ENCODE data around the gene PABPC4L.

DNA sequence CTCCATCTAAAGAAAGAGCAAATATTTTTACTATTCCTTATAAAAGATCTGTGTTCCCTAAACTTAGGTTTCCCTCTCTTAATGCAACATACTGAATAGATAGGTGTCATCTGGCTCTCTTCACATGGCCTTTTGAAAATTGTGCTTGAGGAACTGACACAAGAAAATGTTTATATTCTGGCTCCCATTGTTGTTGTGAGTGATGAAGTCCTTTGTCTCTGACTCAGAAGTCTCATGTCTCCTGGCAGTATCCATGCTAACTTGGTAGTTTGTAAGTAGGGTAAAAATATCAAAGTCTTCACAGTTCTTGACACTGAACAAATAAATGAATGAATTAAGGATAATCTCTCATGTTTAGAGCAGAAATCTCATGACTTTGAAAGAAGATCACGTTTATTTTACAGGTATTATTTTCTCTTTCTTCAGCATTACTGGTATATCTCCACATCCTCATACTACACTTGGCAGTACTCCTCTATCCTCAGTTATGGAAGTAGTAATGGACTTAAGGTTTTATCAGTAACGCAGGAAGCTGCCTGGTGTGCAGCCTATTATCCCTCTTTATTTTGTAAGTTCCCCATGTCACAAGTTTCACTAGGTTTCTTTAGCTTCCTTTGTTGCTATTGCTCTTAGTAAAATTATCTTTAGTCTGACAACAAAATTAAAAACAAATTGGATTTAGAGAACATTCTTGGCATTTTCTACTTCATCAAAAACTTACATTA is 14.2 kb upstream of the PABPC4L start:
- TF ChIP-seq CTCF (conservative IDR thresholded peaks at IDR 0.05; ENCODE audit: low read length) (no peak), EZH2phosphoT487 (IDR thresholded peaks at IDR 0.05; ENCODE audit: borderline replicate concordance) (no peak)

Measured in Loucy (cell line).